Body of pancreas (tissue), 4 donors: ENCODE data around the gene HOXB6.

Source experiments
- CTCF ChIP-seq, 7 experiments: fragments of 450-650 bp in 4 of 7; fragments of 200-600 bp in 3 of 7; sonication (generic) in 3 of 7; IDR thresholded peaks; one replicate each; pipeline ENCODE4 v1.5.1; 2016 to 2019; ENCODE audit warnings: antibody characterized with exemption in 7 of 7
- POLR2A ChIP-seq, 3 donors: fragments of 450-650 bp; IDR thresholded peaks; one replicate each; pipeline ENCODE4 v1.6.1; 2016; ENCODE audit warnings: antibody characterized with exemption in 3 of 3, mild to moderate bottlenecking in 2 of 3

- no peak for TF ChIP-seq CTCF (IDR thresholded peaks at IDR 0.05)
- TF ChIP-seq POLR2A (IDR thresholded peaks at IDR 0.05) = no peak
These were observed 4.3 kb downstream of the HOXB6 start for GRCh38 chr17:48600244-48601098.
